Activated naive CD4-positive, alpha-beta T cell treated with anti-CD3 and anti-CD28 coated beads, Interleukin-2, amount 10 ng/mL, durations not matched to agents 5 hours and 36 hours (primary cell): ENCODE data around the gene LDLRAD2. TPM values are rescaled to one million over a fixed set of nuclear protein-coding genes. Genes with fewer than 3 reads are reported as not detected.

Experiments
- total RNA-seq, 2 experiments: library from RNA; stranded (reverse); gene quantifications; one replicate each; pipeline ENCODE4 v1.2.3, GENCODE V29; 2021

LDLRAD2 gene
- total RNA-seq, result not detected

DNA sequence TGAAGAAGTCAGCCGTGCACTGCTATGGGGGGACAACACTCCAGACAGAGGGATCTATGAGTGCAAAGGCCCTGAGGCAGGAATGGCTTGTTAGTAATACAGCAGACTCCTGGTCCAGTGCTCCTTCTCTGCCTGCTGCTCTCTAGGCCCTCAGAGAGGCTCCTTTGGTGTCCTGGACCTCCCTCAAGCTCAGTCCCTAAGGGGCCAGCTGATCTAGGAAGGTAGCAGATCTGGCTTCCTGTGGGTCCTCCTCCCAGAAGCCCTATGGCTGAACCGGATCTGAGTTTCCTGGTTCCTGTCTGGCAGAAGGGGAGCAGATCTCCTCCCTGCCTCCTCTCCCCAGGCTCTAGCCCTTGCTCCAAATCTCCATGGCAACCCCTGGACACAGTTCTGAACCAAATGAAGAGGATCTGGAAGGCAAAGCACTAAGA lies at the start of gene LDLRAD2:
Gene LDLRAD2, plus strand, starts transcription at position 391 of the 431 bp plus-strand sequence. CDS start 187 bp downstream, outside the sequence.

DNA sequence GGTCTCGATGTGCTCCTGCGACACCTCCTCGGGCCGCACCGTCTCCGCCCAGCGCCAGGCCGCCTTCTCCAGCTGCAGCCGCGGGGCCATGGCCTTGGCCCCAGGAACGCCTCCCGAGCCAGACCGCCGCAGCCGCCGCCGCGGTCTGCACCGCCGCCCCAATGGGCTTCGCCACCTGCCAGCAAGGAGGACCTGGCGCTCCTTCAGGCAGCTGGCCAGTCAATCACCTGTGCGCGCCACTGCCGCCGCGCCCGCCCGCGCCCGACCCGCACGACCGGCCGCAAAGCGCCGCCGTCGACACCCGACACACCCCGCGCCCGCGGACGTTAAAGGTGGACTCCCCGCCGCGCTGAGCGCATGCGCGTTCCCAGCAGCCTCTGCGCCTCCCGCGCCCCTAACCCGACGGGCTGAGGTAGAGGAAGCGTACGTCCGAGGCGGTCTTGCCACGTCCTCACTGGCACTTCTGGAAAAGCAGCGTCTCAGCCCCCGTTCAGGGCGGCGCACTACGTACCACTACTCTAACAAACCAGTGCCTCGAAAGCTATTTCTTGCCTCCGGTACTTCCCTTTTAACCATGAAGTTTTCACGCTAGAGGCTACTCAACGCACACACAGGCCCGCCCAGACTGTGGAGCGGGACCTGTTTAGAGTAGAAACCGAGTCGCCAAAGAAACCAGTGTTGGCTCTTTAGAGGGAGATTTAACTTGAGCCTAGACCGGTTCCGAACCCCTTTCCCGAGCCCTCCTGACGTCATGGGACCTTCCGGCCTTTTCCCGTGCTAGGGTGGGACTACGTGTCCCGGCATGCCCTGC lies 29.0 kb upstream of the LDLRAD2 start, which contains the start of gene USP48:
Gene USP48, minus strand, starts transcription at position 282 of the 811 bp plus-strand sequence. Its CDS starts 192 bp downstream, at position 90.

Other genes starting within 250 kb of the LDLRAD2 start
- under 1 TPM; 0.53 to 0.55 TPM for gene RAP1GAP, start 142.9 kb upstream of the LDLRAD2 start, total RNA-seq
- 10 to 100 TPM; 66.4 to 67.9 TPM for gene USP48, start 29.1 kb upstream of the LDLRAD2 start, total RNA-seq
- gene HSPG2, start 125.0 kb downstream of the LDLRAD2 start, total RNA-seq, result 1 to 10 TPM; 3.6 to 5.2 TPM
- not detected for gene CELA3B, start 164.8 kb downstream of the LDLRAD2 start, total RNA-seq
- not detected for gene CELA3A, start 189.4 kb downstream of the LDLRAD2 start, total RNA-seq
- gene CDC42, start 240.4 kb downstream of the LDLRAD2 start, total RNA-seq, result 100 to 1,000 TPM; 353 to 360 TPM